Measurements from ENCODE around the gene RDH14.

RDH14 gene

DNA sequence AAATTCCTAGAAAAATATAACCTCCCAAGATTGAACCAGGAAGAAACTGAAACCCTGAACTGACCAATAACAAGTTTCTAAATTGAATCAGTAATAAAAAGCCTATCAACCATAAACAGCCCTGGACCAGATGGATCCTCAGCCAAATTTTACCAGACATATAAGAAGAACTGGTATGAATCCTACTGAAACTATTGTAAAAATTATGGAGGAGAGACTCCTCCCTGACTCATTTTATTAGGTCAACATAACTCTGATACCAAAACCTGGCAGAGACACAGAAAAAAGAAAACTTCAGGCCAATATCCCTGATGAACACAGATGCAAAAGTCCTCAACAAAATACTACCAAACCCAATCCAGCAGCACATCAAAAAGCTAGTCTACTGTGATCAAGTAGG, 17.6 kb upstream of the RDH14 start:
- no peak for DNase-seq (ENCODE audit: low read depth in 2 of 2, low spot score in 1 of 2)

DNA sequence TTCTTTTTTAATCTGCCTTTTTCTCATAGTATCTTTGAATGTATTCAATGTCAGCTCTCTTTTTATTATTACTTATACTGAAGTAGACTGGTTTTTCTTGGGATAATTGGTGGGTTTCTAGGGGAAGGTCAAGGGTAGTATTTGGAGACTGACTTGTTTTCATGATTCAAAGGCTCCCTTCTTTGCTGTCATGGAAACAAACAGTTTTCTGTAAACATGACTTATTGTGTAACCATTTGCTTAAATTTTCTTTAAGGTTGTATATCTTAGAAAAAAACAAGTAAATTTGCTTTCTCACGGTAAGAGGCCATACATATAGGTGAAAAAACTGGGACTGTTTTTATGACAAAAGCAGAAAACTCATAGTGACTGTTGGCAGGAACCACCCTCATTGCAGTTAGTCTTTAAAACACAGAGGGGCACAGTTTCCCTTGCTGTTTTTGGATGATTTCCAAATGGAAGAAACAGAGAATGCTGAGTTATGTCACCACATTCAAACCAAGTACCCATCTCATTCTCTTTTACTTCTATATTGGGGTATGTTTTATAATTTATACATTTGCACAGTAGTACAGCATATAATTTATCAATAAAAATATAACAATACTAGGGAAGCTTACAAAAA, 5.8 kb upstream of the RDH14 start:
- DNase-seq (ENCODE audit: low read depth in 2 of 2, low spot score in 1 of 2) = no peak

DNA sequence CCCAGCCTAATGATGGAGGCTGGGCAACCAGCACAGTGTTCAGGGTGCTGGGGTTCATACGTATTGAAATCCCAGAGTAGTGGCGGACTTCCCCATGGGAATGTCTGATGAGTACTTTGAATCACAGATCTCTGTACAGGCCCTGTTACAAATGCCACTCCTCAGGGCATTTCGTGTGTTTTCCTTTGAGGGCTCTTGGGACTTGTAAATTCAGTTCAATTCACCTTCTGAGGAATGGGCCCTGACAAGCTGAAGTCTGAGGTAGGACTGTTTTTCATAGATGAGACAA, 288 bp upstream of the RDH14 start:
- DNase-seq (ENCODE audit: low read depth in 2 of 2, low spot score in 1 of 2) = no peak

DNA sequence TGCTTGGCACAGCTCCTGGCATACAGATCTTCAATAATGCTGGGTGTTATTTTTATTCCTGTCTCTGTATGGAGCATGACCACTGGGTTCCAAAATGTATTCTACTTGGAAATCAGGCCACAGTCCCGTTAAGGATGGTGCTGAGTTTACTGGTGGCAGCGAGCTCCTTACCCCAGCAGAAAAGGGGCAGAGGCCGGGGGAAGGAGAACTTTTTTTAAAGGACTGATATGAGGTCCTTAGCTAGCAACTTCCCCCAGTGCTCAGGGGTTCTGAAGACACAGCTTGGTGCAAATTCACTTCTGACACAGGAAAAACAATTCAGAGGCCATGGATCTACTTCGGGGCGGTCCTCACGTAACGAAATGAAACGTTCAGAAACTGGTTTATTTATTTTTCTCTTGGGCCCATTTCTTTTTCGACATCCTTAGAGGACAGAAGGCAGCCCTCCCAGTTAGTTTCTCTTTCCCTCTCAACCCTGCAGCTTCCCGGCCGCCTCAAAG, 872 bp downstream of the RDH14 start:
- DNase-seq (ENCODE audit: low read depth in 2 of 2, low spot score in 1 of 2) = no peak

DNA sequence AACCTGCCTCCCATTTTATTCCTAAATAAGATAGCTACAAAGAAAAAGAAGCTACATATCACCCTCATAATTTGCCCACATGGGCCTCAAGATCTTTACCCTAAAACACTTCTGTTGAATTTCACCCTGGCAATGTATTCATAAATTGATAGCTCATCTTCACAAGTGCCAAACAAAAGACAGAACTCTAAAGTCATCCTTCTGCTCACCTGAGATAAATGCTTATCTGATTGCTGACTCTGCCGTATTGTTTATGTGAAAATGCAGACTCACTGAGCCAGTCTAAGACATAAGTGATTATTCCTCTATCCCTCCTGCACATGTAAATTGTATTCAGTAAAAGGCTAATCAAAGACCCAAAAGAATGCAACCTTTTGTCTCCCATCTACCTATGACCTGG, 2.0 kb downstream of the RDH14 start:
- DNase-seq (ENCODE audit: low read depth in 2 of 2, low spot score in 1 of 2) = no peak

DNA sequence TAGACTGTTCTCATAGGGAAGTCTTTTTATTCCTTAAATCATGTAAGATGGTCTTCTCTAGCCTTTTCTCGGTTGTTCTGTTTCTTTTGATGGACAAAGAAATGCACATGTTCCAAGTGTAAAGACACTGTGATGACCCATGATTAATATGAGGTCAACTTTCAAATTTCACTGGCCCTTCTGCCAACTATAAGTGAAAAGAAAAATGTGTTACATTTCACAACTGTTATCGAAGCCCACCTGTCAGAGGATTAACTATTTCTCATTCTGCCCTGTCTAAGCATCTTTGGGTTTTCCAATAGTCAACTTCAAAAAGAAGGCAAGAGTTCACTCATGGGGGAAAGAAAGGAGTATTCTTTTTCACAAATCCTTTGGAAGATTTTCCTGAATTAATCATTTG, 3.3 kb downstream of the RDH14 start:
- DNase-seq (ENCODE audit: low read depth in 2 of 2, low spot score in 1 of 2) = no peak

DNA sequence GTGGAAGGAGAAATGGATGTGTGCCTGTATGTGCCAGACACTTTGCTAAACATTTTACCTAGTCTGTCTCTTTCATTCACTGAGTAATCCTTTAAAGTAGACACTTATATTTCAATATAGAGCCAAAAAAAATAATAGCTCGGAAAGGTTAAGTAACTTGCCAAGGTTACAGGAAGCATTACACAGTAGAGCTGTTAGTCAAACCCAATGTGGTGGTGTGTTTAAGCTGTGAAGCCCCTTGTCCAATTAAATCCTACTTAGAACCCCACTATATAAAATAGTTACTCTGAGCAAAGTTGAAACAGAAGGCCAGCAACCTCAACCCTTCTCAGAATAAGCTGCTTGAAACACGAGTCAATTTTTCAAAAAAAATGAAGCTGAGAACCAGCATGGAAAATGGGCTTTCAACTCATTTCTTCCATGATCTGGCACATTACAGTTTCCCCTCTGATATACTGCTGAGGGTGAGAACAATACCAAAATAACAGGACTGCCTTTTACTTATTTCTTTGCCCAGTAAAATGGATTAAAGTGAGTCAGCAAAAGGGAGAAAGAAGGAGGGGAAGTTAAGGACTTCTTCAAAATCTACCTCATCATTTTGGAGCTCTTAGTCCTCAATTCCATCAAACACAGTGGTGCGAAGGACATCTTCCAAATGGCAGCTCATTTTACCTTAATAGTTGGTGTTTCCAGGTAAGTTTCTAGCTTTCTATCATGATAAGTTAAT, 7.9 kb downstream of the RDH14 start:
- DNase-seq (ENCODE audit: low read depth in 2 of 2, low spot score in 1 of 2) = no peak

DNA sequence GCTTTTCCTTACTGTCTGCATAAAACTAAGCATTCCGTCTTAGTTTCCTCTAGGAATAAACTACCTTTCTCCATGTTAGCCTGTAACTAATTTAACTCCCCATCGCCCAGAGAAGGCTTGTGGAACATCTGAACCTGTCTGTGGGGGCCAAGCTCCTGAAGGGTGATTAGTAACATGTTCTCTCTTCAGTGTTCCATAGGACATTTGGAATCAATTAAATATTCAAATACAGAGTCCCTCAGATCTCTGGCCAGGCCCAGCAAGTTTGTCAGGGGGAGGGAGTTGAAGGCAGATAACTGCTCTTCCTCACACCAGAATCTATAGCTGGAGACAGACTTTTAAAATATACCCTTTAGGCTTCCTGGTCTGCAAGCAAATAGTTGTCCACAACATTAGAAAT, 8.8 kb downstream of the RDH14 start:
- DNase-seq (ENCODE audit: low read depth in 2 of 2, low spot score in 1 of 2) = no peak

DNA sequence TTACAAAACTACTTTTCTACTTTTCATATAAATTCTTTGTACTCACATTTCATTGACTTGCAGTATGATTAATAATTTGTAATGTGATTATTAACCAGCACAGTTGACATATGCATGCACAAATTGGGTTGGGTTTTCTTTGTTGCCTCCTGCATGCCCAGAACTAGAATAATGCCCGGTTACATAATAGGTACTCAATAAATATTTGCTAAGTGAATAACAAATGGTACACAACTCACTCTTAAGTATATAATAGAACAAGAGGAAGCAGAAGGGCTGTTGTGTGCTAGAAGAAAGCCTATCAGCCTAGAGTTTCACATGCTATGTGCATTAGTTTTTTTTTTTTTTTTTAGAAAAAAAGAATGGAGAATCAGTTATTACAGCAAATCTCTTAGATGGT, 9.3 kb downstream of the RDH14 start:
- DNase-seq (ENCODE audit: low read depth in 2 of 2, low spot score in 1 of 2) = no peak

DNA sequence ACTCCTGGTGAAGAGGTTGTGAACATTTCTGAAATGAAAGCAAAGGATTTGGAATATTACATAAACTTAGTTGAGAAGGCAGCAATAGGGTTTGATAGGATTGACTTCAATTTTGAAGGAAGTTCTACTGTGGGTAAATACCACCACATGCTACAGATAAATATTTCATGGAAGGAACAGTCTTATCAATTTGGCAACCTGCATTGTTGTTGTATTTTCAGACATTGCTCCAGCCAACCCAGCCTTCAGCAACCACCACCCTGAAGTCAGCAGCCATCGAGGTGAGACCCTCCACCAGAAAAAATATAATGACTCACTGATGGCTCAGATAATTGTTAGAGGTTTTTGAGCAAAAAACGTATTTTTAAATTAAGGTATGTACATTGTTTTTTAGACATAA, 10.0 kb downstream of the RDH14 start:
- no peak for DNase-seq (ENCODE audit: low read depth in 2 of 2, low spot score in 1 of 2)

DNA sequence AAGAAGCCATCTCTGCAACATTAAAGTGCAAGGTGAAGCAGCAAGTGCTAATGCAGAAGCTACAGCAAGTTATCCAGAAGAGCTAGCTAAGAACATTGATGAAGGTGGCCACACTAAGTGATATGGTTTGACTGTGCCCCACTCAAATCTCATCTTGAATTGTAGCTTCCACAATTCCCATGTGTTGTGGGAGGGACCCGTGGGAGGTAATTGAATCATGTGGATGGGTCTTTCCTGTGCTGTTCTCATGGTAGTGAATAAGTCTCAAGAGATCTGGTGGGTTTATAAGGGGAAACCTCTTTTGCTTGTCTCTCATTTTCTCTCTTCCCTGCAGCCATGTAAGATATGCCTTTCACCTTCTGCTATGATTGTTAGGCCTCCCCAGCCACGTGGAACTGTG, 11.4 kb downstream of the RDH14 start:
- no peak for DNase-seq (ENCODE audit: low read depth in 2 of 2, low spot score in 1 of 2)

DNA sequence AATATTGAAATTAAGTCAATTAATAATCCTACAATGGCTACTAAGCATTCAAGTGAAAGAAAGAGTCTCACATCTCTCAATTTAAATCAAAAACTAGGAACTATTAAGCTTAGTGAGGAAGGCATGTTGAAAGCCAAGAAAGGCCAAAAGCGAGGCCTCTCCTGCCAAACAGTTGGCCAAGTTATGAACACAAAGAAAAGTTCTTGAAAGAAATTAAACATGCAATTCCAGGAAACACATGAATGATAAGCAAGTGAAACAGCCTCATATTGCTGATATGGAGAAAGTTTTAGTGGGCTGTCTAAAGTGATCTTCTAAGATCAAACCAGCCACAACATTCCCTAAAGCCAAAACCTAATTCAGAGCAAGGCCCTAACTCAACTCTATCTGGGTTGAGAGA, 11.8 kb downstream of the RDH14 start:
- DNase-seq (ENCODE audit: low read depth in 2 of 2, low spot score in 1 of 2) = no peak

DNA sequence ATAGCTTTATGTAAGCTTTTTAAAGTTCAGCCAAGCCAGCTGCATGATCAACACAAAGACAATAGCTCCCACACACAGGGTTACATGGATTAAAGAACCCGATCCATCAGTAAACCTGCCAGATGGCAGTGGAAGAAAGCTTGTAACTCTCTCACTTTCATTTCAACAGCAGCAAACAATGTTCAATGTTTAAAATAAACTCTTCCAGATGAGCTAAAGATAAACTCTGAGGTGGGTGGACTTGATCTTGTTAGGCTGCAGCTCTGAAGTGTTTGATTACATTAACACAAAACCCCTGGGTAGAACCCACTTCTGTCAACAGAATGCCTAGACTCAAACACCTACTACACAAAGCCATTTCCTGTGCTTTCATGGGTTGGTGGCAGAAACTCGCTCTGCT, 13.9 kb downstream of the RDH14 start:
- DNase-seq (ENCODE audit: low read depth in 2 of 2, low spot score in 1 of 2) = no peak

DNA sequence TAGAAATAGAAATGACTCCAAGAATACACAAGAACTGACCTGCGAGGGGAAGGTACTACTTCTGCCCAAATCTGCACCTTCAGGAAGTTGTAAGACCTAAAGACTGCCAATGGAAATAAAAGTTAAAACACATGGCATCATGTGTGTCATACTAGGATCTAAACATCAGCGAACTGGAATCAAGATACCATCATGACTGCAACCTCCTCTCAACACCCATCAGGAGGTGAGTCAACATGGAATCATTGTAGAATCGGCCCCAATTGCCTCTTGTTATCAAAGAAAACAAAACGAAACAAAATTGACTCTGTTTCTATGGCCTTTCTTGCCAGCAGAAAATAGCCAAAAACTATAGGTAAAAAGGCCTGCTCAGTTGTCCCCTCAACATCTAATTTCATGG, 15.1 kb downstream of the RDH14 start:
- no peak for DNase-seq (ENCODE audit: low read depth in 2 of 2, low spot score in 1 of 2)

DNA sequence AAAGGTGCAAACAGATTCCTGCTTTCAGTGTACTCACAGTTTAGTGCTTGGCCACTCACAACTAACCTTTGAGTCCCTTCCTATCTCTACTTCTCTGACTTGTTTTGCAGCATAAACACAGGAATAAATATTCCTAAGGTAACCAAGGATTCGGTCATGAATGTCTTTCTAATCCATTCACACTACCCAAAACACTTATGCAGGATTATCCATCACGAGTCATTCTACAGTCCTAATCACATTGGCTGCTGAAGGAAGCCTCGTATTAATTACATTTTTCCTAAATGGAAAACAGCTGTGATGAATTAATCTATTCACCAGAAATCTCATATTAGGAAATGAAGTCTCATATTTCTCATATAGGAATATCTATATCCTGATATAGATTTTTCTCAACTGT, 16.3 kb downstream of the RDH14 start:
- DNase-seq (ENCODE audit: low read depth in 2 of 2, low spot score in 1 of 2) = no peak

DNA sequence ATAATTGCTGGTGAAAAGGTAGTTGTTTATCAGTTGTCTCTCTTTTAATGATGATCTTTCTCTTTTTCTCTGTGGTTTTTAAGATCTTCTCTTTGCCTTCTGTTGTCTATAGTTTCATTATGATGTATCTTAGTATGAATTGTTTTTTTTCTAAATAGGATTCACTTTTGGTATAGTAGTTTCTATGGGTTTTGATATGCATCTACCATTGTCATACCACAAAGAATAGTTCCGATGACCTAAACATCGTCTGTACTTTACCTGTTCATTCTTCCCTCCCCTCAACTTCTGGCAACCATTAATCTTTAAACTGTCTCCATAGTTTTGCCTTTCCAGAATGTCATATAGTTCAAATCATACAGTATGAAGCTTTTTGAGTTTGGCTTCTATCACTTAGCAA, 19.6 kb downstream of the RDH14 start:
- no peak for DNase-seq (ENCODE audit: low read depth in 2 of 2, low spot score in 1 of 2)

DNA sequence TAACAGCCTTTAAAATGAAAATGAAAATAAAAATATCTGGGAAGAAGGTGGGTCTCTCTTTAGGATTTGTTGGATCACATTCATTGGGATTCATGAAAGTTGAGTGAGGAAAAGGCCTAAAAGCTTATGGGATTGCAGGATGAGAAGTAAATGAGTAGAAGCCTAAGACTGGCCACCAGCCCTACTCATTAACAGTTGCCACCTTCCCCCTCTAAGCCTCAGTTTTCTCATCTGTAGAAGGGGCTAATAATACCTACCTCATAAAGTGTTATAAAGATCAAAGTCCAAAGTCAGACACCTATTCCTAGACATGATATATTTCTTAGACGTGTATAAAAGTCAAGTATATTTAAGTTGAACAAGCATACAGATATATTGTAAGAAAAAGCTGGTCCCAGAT, 23.8 kb downstream of the RDH14 start:
- no peak for DNase-seq (ENCODE audit: low read depth in 2 of 2, low spot score in 1 of 2)

DNA sequence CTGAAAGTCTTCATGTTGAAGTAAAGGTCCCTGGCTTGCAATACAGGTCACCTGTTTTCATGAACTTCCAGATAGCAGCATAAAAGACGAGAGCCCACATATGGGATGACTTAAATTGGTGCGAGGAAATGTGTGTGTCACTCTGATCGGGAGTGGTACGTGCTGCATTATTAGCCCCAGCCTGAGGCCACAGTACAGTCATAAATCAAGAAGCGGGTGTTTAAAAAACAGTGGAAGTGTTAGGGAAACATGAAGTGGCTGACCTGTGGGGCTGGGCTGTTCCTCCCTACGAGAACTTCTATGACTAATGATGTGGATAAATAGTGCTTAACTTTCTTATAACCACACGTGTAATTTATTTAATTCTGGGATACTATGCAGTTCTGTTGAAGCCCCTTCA, 24.4 kb downstream of the RDH14 start:
- DNase-seq (ENCODE audit: low read depth in 2 of 2, low spot score in 1 of 2) = no peak

DNA sequence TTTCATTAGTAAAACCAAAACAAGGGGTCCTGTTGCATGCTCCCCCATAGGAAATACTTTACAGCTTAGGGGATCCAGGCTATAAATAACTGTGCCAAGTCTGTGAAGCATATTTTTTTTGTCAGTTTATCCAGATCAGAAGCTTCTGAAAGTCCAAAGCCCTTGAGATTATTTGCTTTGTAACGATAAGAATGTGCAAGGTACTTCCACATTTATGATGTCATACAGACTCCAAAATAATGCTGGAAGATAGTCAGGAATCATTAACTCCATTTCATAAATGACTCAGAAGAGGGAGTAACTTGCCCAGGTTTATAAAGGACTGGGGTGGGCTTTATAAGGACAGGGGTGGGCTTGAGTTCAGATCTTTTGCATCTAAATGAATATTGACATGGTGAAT, 29.3 kb downstream of the RDH14 start:
- no peak for DNase-seq (ENCODE audit: low read depth in 2 of 2, low spot score in 1 of 2)

DNA sequence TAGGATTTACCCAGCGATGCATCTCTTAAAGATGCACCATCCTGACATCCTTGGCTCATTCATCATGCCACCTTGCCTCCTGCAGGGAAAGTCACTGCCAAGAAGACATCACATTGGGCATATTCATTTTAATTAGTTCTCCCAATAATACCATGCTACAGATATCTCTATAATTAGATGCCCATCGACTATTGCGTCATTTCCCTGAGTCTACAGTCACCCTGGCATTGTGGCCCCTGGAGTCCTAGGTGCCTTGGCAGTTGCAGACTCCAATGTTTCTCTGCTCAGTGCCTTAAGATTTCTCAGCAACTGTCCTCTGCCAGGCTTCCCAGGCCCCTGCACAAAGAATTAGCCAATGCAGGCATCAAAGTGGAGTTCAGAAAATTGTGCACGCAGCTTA, 32.6 kb downstream of the RDH14 start:
- no peak for DNase-seq (ENCODE audit: low read depth in 2 of 2, low spot score in 1 of 2)

DNA sequence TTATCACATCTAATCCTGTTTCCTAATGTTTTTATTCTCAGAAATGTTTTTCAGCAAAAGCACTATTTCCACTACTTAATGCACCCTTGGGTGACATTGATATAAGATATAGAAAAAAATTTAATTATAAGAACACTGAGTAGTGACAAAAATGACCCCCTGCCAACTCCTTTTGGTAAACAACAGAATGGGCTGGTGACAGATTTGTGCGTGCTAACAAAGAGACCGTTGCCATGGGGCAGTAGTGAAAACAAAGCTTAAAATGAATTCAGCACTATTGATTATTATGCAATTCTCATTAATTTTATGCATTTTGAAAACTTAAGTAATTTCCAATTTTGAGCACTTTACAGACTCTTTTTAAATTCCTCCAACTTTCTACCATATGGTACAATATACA, 33.1 kb downstream of the RDH14 start:
- no peak for DNase-seq (ENCODE audit: low read depth in 2 of 2, low spot score in 1 of 2)

DNA sequence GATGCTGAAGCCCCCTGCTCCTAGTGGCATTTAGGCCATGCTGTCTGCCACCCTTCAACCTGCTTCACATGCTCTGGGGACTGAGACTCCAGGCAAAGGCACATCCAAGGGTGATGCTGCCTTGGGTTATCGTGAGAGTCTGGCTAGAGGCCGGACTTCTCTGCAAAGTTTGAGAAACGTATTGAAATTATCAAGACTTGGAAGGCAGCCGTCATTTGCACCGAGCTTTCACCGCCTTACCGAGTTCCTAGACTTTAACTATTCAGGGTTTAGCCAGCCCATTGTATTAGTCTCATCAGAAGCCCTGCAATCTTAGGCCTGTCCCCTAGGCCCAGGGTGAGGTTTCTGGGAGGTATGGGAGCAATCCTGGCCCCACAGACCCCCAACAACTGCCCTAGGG, 34.0 kb downstream of the RDH14 start:
- no peak for DNase-seq (ENCODE audit: low read depth in 2 of 2, low spot score in 1 of 2)

DNA sequence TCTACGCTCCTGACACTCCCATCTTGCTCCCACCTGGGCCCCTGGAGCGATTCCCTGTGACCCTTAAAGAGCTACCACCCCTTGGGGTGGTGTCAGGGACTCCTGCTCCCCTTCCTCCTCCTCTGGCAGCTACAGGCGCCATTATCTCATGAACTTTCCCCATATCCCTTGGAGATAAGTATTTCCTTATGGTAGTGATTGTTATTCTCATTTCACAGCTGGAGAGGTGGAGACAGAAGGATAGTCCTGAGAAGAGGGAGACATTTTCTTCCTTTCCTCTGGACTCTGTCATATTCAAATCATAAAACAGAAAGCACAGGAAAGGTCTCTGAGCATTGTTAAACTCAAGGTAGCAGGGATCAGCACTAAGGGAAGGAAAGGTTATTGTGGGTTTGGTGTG, 34.6 kb downstream of the RDH14 start:
- DNase-seq (ENCODE audit: low read depth in 2 of 2, low spot score in 1 of 2) = no peak
